ENCODE results near the gene STX5. TPM values are rescaled to one million over a fixed set of nuclear protein-coding genes. Genes with fewer than 3 reads are reported as not detected.
"Not testable (repeated sequence)": the region's sequence is repeated elsewhere in the genome, so short reads cannot be mapped to it uniquely, and the experiment has no call there.

Gene STX5
- total RNA-seq, 1 donor from 2014 or later, result 41.9 TPM

DNA sequence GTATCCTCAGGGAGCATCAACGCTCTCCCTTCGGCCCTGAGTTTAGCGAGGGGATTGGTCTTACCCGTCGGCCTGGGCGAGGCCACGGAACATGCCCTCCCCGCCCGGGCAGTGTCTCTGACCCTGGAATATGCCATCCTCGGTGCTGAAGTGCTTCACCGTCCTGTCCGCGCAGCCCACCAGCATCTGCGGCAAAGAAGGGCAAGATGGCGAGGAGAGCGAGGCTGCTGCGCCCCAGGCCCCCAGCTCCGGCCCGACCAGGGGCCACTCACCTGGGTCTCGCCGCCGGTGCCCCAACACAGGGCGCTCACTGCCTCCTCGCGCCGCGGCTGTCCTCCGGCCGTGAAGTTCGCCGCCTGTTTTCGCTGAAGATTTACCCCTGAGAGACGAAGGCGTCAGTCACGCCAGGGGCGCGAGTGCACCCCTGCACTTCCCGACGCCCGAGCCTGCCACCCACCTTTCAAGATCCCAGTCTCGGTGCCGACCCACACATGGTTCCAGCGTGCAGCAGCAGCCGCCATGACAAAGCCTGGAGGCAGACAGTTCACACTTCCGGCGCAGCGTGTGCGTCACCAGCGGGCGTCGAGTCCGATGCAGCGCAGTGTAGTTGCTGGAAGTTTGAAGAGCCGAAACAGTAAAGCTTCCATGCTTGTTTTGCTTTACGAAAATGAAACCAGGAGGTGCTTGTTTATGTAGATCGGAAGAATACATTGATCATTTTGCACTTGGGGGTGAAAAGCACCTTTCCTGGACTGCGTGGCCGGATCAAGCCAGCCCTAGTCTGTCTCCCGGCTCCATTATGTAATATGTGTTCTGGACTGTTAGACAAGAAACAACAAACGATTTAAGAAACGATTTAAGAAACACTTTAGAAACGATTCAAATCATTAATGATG is 7.4 kb upstream of the STX5 start, which contains the start of gene WDR74:
TSS of gene WDR74 (minus strand) at position 541 of the 896 bp plus-strand sequence. CDS start at position 521, 20 bp downstream.
- no peaks in the 10 kb centered on the region for H3K9me3 Mint-ChIP-seq
- intact Hi-C loops (cut with micrococcal nuclease), result loop anchor here (1.0 kb wide), 4 partner anchors 8 to 68 kb away; partner anchors contain the start of genes NXF1, TAF6L and TMEM179B
- H3K36me3 Mint-ChIP-seq (ENCODE audit: low read depth), result peaks cover 35% of the 10 kb centered on the region
- peaks cover 21% of the 10 kb centered on the region for H3K4me1 Mint-ChIP-seq (ENCODE audit: low read depth)
- DNase-seq (ENCODE audit: low spot score), result peak; percentile 89
- no peaks in the 10 kb centered on the region for H3K27me3 Mint-ChIP-seq (ENCODE audit: low read depth)
- no peak within 1 kb of the TSS for H3K27ac Mint-ChIP-seq
- H3K4me3 Mint-ChIP-seq (ENCODE audit: low read depth), result no peak within 1 kb of the TSS

DNA sequence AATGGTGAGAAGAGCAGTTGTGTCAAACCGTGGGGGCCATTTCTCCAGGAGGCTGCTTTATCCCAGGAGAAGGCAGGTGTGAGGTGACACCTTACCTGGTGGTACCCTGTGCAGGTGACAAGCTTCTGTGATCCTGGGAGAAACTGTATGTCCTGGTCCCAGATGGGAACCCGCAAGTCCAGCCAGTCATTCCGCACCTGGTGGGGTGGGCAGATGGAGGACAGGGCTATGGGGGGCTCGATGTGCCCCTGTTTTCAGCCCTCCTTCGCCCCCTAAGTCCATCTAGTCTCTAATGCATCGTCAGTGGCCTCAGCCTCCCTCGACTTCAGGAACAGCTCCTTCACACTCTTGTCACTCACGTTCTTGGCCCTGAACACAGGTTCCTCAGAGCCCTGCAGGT is 3.5 kb upstream of the STX5 start:
- no peak overlapping the region for H3K4me3 Mint-ChIP-seq (ENCODE audit: low read depth)

DNA sequence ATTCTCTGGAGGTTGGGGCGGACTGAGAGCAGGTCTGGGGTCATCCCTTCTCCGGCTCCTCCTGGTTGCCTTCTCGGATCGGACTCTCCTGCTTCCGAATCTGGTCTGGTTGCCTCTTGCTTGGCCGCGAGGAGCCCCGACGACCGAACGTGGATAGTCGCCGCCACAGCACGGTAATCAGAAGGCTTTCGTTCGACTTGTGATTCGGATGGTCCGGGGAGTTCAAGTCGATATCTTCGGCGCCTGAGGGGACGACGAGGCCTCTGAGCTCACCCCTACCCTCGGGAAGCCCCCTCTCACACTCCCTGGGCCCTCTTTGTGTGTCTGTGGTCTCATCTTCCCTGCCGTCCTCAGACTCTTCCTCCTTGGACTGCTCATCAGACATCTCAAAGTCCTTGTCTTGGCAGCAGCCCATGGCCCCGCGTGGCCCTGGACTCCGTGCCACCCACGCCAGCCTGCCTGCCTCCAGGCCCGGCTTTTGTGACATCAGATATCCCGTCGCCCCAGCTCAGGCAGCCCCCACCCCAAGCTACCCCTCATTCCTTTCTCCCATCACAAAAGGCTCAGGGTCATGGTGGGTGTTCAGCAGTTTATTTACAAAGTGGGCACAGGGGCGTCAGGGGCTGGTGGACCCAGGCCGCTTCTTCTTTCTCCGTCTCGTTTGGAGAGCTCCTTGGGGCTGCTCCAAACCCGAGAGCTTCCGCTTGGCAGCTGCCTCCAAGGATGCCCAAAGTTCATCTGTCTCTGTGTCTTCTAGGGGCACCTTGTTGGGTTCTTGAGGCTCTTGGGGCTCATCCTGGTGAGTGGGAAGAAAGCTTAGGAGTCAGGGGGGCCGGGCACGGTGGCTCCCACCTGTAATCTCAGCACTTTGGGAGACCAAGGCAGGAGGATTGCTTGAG is 734 bp upstream of the STX5 start, which contains the start of gene TEX54:
TSS of gene TEX54 (minus strand) at position 506 of the 899 bp plus-strand sequence.
- peak within 1 kb of the TSS; percentile 99 for H3K27ac Mint-ChIP-seq
- H3K4me3 Mint-ChIP-seq (ENCODE audit: low read depth), result peak within 1 kb of the TSS; percentile 94
- H3K4me1 Mint-ChIP-seq (ENCODE audit: low read depth), result peaks cover 26% of the 10 kb centered on the region
- no peak for DNase-seq (ENCODE audit: low spot score)
- no peaks in the 10 kb centered on the region for H3K9me3 Mint-ChIP-seq
- intact Hi-C loops (cut with micrococcal nuclease), result loop anchor here (1.0 to 5.0 kb wide), 2 partner anchors 45 to 125 kb away; partner anchors contain the start of genes BSCL2, GNG3 and TMEM179B
- no peaks in the 10 kb centered on the region for H3K27me3 Mint-ChIP-seq (ENCODE audit: low read depth)
- peaks cover 48% of the 10 kb centered on the region for H3K36me3 Mint-ChIP-seq (ENCODE audit: low read depth)

More for the DNA sequence above, 3.5 kb upstream of the STX5 start:
- intact Hi-C loops (cut with micrococcal nuclease), result no loop called here
- Mint-ChIP-seq H3K27me3 (ENCODE audit: low read depth) (no peaks in the 10 kb centered on the region), H3K4me1 (ENCODE audit: low read depth) (peaks cover 34% of the 10 kb centered on the region), H3K27ac (peak overlapping the region; percentile 24), H3K9me3 (no peaks in the 10 kb centered on the region), H3K36me3 (ENCODE audit: low read depth) (peaks cover 54% of the 10 kb centered on the region)
- no peak for DNase-seq (ENCODE audit: low spot score)

DNA sequence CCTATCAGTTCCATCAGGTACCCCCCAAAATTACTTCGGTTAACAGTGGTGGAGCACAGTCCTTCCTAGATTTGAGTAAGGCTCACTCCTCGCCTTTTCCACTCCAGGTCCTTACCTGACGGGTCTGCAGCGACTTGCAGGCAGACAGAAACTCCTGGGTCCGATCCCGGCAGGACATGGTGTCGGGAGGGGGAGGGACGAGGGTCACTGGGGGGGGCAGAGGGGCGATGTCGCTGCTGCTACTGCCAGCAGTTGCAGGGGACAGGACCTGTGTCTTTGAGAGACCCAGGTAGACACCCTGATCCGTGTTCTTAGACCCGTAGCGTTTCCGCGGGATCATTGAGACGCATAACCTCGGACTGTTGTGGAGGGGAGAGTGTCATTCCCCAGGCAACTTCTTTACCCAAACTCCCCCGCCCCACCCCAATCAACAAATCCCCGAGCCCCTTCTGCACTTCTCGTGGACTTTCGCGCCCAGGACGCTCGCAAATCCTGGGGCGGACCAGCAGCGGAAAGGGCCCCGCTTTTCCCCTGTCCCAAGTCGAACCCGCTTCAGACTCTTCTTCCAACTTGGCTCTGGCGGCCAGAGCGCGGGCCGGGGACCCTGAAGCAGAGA is 839 bp downstream of the STX5 start:
- Mint-ChIP-seq H3K27me3 (ENCODE audit: low read depth) (no peaks in the 10 kb centered on the region), H3K9me3 (no peaks in the 10 kb centered on the region), H3K4me3 (ENCODE audit: low read depth) (peak overlapping the region; percentile 94), H3K4me1 (ENCODE audit: low read depth) (peaks cover 21% of the 10 kb centered on the region), H3K27ac (peak overlapping the region; percentile 99), H3K36me3 (ENCODE audit: low read depth) (peaks cover 46% of the 10 kb centered on the region)
- DNase-seq (ENCODE audit: low spot score), result no peak
- intact Hi-C loops (cut with micrococcal nuclease), result loop anchor here (1.0 to 5.0 kb wide), 4 partner anchors 8 to 124 kb away; partner anchors contain the start of genes BSCL2, GNG3, NXF1 and WDR74

GRCh38 chr11:62828130-62828529 is 3.7 kb downstream of the STX5 start:
- Mint-ChIP-seq H3K4me1 (ENCODE audit: low read depth) (peaks cover 13% of the 10 kb centered on the region), H3K36me3 (ENCODE audit: low read depth) (peaks cover 48% of the 10 kb centered on the region)
- intact Hi-C loops (cut with micrococcal nuclease); H3K27me3 Mint-ChIP-seq (ENCODE audit: low read depth); H3K9me3 Mint-ChIP-seq; H3K4me3 Mint-ChIP-seq (ENCODE audit: low read depth); H3K27ac Mint-ChIP-seq; DNase-seq (ENCODE audit: low spot score): not testable (repeated sequence)

DNA sequence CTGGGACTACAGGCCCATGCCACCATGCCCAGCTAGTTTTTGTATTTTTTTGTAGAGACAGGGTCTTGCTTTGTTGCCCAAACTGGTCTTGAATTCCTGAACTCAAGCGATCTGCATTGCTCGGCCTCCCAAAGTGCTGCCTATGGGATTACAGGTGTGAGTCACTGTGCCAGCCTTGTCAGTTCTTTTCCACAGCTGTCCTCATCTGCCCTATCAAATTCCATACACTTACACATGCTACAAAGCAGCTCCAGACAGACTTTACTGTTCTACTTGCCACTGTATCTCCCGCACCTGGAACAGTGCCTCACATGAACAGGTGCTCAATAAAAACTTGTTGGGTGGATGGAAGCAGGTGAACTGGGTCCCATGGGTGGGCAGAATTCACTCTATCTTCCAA is 8.2 kb downstream of the STX5 start:
- Mint-ChIP-seq H3K4me1 (ENCODE audit: low read depth) (peaks cover 2% of the 10 kb centered on the region), H3K27me3 (ENCODE audit: low read depth) (no peaks in the 10 kb centered on the region), H3K4me3 (ENCODE audit: low read depth) (no peak overlapping the region), H3K27ac (no peak overlapping the region), H3K9me3 (no peaks in the 10 kb centered on the region), H3K36me3 (ENCODE audit: low read depth) (peaks cover 57% of the 10 kb centered on the region)
- intact Hi-C loops (cut with micrococcal nuclease), result no loop called here
- no peak for DNase-seq (ENCODE audit: low spot score)

- no peaks in the 10 kb centered on the region for H3K27me3 Mint-ChIP-seq (ENCODE audit: low read depth)
- H3K27ac Mint-ChIP-seq, result no peak overlapping the region
- no peak for DNase-seq (ENCODE audit: low spot score)
- no peaks in the 10 kb centered on the region for H3K4me1 Mint-ChIP-seq (ENCODE audit: low read depth)
- no peaks in the 10 kb centered on the region for H3K9me3 Mint-ChIP-seq
- H3K4me3 Mint-ChIP-seq (ENCODE audit: low read depth), result no peak overlapping the region
- intact Hi-C loops (cut with micrococcal nuclease), result no loop called here
- H3K36me3 Mint-ChIP-seq (ENCODE audit: low read depth), result peaks cover 27% of the 10 kb centered on the region
These were observed 14.7 kb downstream of the STX5 start for GRCh38 chr11:62817129-62817528.

DNA sequence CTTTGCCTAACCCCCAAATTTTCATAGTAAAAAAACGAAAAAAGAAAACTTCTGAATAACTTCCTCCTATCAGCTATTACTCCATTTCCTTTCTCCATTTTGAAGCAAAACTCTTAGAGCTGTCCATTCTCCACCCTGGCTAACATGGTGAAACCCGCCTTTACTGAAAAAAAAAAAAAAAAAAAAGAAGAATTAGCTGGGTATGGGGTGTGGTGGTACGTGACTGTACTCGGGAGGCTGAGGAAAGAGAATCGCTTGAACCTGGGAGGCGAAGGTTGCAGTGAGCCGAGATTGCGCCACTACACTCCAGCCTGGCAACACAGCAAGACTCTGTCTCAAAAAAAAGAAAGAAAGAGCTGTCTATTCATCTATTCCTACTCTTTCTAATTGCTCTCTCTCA is 15.3 kb downstream of the STX5 start:
- H3K27ac Mint-ChIP-seq, result no peak overlapping the region
- H3K36me3 Mint-ChIP-seq (ENCODE audit: low read depth), result peaks cover 27% of the 10 kb centered on the region
- no peak overlapping the region for H3K4me3 Mint-ChIP-seq (ENCODE audit: low read depth)
- no peaks in the 10 kb centered on the region for H3K27me3 Mint-ChIP-seq (ENCODE audit: low read depth)
- no peaks in the 10 kb centered on the region for H3K4me1 Mint-ChIP-seq (ENCODE audit: low read depth)
- no peak for DNase-seq (ENCODE audit: low spot score)
- H3K9me3 Mint-ChIP-seq, result no peaks in the 10 kb centered on the region
- intact Hi-C loops (cut with micrococcal nuclease), result no loop called here

GRCh38 chr11:62811659-62812058 is 20.2 kb downstream of the STX5 start:
- DNase-seq (ENCODE audit: low spot score), result no peak
- Mint-ChIP-seq H3K36me3 (ENCODE audit: low read depth) (peaks cover 13% of the 10 kb centered on the region), H3K27me3 (ENCODE audit: low read depth) (no peaks in the 10 kb centered on the region), H3K4me3 (ENCODE audit: low read depth) (no peak overlapping the region), H3K4me1 (ENCODE audit: low read depth) (peaks cover 1% of the 10 kb centered on the region), H3K27ac (no peak overlapping the region), H3K9me3 (no peaks in the 10 kb centered on the region)
- intact Hi-C loops (cut with micrococcal nuclease), result no loop called here

DNA sequence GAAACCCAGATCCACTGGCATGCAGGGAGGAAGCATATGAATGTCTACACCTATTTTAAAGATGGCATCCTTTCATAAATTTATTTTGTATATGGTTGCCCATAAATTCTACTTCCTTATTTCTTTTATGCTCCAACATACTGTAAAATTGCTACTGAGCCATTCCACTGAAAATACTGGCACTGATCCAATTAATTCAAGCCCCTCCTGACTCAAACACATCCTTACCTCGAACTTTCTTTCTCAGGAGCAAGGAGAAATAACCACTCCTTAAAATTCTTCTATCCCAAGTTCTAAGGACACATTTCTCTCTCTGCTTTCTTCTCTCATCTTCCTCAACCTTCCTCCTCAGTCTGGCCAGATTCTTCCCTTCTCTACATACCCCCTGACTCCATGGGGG is 21.1 kb downstream of the STX5 start:
- no peak for DNase-seq (ENCODE audit: low spot score)
- no peaks in the 10 kb centered on the region for H3K9me3 Mint-ChIP-seq
- H3K4me1 Mint-ChIP-seq (ENCODE audit: low read depth), result peaks cover 8% of the 10 kb centered on the region
- peaks cover 16% of the 10 kb centered on the region for H3K36me3 Mint-ChIP-seq (ENCODE audit: low read depth)
- H3K4me3 Mint-ChIP-seq (ENCODE audit: low read depth), result no peak overlapping the region
- intact Hi-C loops (cut with micrococcal nuclease), result no loop called here
- H3K27me3 Mint-ChIP-seq (ENCODE audit: low read depth), result no peaks in the 10 kb centered on the region
- H3K27ac Mint-ChIP-seq, result no peak overlapping the region

- H3K27me3 Mint-ChIP-seq (ENCODE audit: low read depth), result no peaks in the 10 kb centered on the region
- intact Hi-C loops (cut with micrococcal nuclease), result no loop called here
- peaks cover 42% of the 10 kb centered on the region for H3K36me3 Mint-ChIP-seq (ENCODE audit: low read depth)
- no peak overlapping the region for H3K27ac Mint-ChIP-seq
- no peaks in the 10 kb centered on the region for H3K9me3 Mint-ChIP-seq
- no peak for DNase-seq (ENCODE audit: low spot score)
- peak overlapping the region; percentile 98 for H3K4me3 Mint-ChIP-seq (ENCODE audit: low read depth)
- H3K4me1 Mint-ChIP-seq (ENCODE audit: low read depth), result peaks cover 27% of the 10 kb centered on the region
These were observed 25.2 kb downstream of the STX5 start for GRCh38 chr11:62806611-62807121.

DNA sequence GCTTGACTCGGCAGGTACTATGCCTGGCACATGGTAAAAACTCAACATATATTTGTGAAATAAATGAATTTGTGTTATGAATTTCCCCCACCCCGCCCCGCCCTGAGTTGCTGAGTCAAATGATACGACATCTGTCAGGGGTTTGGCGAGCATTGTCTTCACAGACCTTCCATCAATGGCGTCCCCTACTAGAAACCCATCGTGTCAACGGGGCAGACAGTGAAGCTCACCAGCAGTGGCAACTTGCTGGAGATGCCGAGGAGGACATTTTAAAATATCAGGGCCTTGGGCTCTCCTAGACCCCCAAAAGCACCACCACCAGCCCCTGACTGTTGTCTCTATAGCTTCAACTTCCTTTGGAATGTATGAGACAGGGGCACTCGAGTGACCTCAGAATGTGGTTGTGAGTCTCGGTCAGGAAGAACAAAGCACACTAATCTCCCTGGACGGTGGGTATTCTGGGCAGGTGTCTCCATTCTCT is 25.9 kb downstream of the STX5 start:
- no peak for DNase-seq (ENCODE audit: low spot score)
- Mint-ChIP-seq H3K9me3 (no peaks in the 10 kb centered on the region), H3K27me3 (ENCODE audit: low read depth) (no peaks in the 10 kb centered on the region), H3K4me3 (ENCODE audit: low read depth) (peak overlapping the region; percentile 98), H3K4me1 (ENCODE audit: low read depth) (peaks cover 30% of the 10 kb centered on the region), H3K27ac (peak overlapping the region; percentile 89), H3K36me3 (ENCODE audit: low read depth) (peaks cover 48% of the 10 kb centered on the region)
- intact Hi-C loops (cut with micrococcal nuclease), result loop anchor here (1.0 to 2.0 kb wide), 5 partner anchors 14 to 51 kb away; partner anchors contain the start of genes TMEM179B, TMEM223, WDR74 and ZBTB3

Measured in activated T-helper 2 cell treated with anti-CD3 and anti-CD28 coated beads, Interferon-gamma antibody, Interleukin-2, Interleukin-4, amounts not matched to agents 10 μg/mL and 5 μg/mL and 100 μg/mL, durations not matched to agents 14 hours and 24 hours and 36 hours (primary cell).